MV-4-11 (cell line): ENCODE data around the gene APOL4.
"Not testable (repeated sequence)": the region's sequence is repeated elsewhere in the genome, so short reads cannot be mapped to it uniquely, and the experiment has no call there.

ENCODE experiments used
- DNase-seq: peaks from one replicate; lab custom pipeline; 2025; lab: John Stamatoyannopoulos, UW

APOL4 gene

GRCh38 chr22:36184433-36185025 is 17.1 kb downstream of the APOL4 start:
- DNase-seq = no peak

DNA sequence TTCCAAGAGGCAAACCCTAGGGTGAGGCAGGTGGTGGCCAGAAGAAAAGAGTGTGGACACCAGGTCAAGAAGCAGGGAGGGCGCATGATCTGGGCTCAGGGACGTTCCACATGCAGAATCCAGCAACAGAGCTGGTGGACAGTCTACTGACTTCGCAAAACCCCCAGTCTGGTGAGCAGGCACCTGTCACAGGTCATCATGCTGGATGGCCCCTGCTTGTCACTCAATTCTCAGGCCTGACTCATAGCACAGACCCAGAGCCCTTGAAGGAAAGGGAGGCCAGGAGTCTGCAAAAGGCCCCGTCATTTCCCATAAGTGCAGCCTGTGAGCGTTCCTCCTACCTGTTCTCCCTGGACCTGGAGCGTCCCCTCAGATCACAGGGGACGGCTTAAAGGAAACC is 18.2 kb downstream of the APOL4 start:
- DNase-seq = no peak

DNA sequence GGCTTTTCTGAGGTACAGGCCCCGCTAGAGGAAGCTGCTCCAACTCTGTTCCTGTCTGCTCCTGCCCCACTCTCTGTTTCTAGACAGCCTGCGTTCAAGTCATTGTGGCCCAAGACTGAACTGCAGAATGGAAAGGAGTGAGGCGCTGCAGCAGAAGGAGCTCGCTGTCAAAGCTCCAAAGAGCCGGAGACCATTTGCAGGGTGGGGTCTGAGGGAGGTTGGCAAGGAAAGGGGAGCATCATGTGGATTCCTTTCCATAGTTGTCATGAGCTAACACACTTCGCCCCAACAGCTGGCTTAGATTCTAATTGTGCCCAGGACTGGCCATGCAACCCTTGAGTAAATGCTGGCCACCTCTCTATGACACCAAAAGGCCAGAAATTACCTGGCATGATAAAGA is 18.8 kb downstream of the APOL4 start:
- no peak for DNase-seq

- no peak for DNase-seq
Observed at GRCh38 chr22:36182056-36182455, 19.6 kb downstream of the APOL4 start.

DNA sequence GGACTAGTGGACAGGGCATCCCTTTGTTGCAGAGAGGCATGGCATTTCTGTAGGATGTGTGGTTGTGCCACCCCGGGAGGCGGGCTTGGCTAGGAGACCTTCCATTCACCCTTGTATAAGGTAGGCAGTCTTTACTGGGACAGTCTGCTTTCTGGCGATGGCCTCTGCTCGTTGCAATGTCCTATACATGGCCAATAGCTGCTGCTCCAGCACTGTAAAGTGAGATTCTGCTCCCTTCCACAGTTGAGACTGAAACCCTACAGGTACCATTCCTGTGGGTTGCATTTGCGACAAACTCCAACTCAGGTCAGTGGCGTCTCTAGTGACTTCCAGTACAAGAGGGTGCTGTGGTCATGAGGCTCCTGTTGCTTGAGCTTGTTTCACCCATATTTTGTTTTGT is 20.7 kb downstream of the APOL4 start:
- DNase-seq = no peak

GRCh38 chr22:36180038-36180880 is 21.4 kb downstream of the APOL4 start:
- DNase-seq = peak; percentile 47

- no peak for DNase-seq
Observed at GRCh38 chr22:36177160-36177559, 24.4 kb downstream of the APOL4 start.

DNA sequence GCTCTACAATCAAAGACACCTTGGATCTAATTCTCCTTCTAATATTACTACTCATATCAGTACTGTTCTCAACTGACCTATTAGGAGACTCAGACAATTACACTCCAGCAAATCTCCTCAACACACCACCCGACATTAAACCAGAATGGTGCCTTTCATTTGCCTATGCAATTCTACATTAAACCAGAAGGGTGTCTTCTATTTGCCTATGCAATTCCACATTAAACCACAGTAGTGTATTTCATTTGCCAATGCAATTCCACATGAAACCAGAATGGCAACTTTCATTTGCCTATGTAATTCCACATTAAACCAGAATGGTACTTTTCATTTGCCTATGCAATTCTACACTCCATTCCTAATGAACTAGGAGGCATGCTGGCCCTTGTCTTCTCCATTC is 25.7 kb downstream of the APOL4 start:
- DNase-seq = no peak

GRCh38 chr22:36171941-36172340 is 29.7 kb downstream of the APOL4 start:
- DNase-seq = no peak

DNA sequence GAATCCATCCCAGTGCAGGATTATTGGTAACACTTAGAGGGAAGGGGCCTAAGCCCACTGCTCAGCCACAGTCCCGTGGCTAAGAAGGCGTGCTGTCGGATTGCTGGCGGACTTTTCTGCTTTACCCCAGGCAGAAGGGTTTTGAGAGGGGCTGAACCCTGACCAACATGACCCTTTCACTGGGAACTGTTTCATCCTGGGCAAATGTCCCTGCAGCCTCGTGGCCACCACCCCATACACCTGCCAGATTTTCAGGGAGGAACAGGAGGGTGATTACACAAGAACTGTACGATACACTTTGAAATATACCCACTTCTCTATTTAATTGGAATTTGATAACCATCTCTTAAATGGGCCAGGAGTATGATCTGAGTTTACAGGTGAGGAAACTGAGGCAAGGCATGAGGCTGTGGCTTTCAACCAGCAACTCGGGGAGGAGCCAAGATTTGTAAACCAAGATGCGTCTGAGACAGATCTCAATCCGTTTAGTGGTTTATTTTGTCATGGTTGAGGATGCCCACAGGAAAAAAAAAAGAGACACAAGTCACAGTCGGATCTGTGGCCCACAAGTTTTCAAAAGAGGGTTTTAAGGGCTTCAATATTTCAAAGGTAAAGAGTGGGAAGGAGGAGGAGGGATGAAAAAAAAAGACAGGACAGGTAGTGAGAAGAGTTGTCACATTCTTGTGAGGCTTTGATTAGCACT is 34.9 kb downstream of the APOL4 start:
- no peak for DNase-seq

DNA sequence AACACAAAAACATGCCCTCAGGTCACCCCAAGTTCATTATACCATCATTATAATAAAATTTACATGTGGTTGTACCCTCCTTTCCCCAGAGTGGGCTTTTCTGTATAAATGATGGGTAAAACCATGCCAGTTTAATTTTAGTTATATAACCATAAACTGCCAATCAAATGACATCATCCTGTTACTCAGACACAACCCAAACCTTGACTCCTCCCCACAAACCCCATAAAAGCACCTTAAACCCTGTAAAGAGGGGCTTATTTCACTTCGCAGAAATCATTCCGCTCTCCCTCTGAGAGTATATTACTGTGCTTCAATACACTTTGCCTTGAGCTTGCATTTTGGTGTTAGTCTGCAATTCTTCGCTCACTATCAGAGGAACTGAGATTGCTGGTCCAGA is 35.5 kb downstream of the APOL4 start:
- DNase-seq = no peak

- DNase-seq = no peak
Observed at GRCh38 chr22:36165141-36165540, 36.5 kb downstream of the APOL4 start.

DNA sequence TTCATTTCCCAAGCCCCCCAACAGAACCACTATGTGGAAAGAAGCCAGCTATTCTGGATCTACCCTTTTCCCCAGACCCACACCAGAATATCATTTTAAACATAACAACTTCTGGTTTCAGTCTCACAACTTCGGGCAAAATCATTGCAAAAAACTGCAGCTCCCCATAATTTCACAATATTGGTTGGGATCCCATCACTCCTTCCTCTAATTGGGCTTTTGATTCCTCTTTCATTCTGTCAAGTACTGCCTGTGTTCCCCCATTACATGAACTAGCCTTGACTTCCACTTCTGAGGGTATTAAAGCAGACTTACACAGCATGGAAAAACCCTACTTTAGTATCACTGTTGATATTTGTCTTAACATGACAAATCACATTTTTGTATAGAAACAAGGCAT is 37.0 kb downstream of the APOL4 start:
- DNase-seq = peak; percentile 94

DNA sequence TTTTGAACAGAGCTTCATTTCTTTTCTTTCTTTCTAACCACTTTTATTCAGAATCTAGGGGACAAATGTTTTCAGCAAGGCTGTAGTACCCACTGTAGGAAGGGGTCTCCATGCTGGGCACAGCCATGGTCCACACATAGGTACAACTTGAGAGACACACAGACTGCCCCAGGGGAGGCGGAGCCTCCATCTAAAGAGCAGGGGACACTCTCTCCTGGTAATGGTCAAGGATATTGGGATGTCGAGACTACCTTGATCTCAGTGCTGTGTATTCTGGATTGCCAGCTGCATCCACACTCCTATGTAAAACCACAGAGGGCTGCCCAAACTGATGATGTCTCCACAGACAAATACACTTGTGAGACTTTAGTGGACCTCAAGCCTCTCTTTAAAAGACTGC is 38.1 kb downstream of the APOL4 start:
- no peak for DNase-seq

GRCh38 chr22:36162127-36163034 is 39.2 kb downstream of the APOL4 start:
- DNase-seq = peak; percentile 63

- not testable (repeated sequence) for DNase-seq
Observed at GRCh38 chr22:36161793-36162126, 39.8 kb downstream of the APOL4 start.

- no peak for DNase-seq
Observed at GRCh38 chr22:36160499-36160942, 41.1 kb downstream of the APOL4 start, which contains the start of gene APOL3. Gene APOL3, minus strand, starts transcription at chr22:36160755. Its CDS starts 11,700 bp downstream, at chr22:36149055.

DNA sequence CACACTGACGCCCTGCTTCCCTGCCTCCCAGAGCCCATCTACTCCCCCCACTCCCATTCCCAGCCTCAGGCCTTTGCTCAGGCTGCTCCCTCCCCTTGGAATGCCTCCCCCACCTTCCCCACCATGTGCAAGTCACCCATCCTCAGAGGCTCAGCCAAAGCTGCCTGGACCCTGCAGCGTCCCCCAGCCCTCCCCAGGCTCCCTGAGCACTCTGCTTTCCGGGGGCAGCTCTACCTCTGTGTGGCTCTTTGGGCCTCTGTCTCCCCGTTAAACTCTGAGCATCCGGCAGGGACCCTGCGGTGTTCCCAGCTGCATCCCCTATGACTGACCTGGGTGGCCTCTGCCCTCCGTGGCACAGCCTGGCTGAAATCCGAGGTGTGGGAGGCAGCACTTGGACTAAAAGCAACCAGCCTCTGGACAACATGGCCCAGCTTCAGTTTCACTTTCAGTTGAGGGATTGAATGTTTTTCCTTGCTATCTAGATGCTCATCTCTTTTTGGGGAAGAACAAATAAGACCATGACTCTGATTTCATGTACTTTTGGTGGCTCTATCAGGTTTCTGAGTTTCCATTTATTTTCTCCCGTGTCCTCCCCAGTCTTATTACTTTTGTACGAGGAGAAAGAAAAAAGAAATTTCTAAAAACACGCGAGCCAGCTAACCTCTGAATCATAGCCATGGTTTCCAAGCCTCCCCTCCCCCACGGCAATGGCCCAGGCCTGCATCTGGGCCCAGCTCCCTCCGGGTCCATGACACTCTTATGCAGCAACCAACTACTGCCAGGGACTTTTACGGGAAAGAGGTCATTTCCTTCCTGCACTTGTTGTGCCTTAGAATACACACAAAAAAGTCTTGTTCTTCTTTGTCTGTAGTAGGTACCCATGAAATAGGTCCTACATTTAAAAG is 44.8 kb downstream of the APOL4 start:
- DNase-seq = peak; percentile 28

- DNase-seq = no peak
Observed at GRCh38 chr22:36156119-36156514, 45.5 kb downstream of the APOL4 start.

- no peak for DNase-seq
Observed at GRCh38 chr22:36155702-36156101, 45.9 kb downstream of the APOL4 start.

- DNase-seq = no peak
Observed at GRCh38 chr22:36154423-36154945, 47.1 kb downstream of the APOL4 start.
